ENCODE data around the gene MARK1.

GRCh38 chr1:220702733-220703270, 174.9 kb downstream of the MARK1 start:
- TF ChIP-seq FOXP1 (CRISPR knock-in tag; IDR thresholded peaks at IDR 0.05; ENCODE audit: borderline replicate concordance) = no peak
- no peak for TF ChIP-seq CTCF (IDR thresholded peaks at IDR 0.05)
- TF ChIP-seq MAX (CRISPR knock-in tag; IDR thresholded peaks at IDR 0.05) = no peak
- no peak for TF ChIP-seq SP1 (CRISPR knock-in tag; conservative IDR thresholded peaks at IDR 0.05)
- no peak for TF ChIP-seq ZNF121 (CRISPR knock-in tag; IDR thresholded peaks at IDR 0.05)

All from WTC11 (cell line).